ENCODE measurements around the gene CGB5.
"Not testable (repeated sequence)": the region's sequence is repeated elsewhere in the genome, so short reads cannot be mapped to it uniquely, and the experiment has no call there.

The CGB5 gene

DNA sequence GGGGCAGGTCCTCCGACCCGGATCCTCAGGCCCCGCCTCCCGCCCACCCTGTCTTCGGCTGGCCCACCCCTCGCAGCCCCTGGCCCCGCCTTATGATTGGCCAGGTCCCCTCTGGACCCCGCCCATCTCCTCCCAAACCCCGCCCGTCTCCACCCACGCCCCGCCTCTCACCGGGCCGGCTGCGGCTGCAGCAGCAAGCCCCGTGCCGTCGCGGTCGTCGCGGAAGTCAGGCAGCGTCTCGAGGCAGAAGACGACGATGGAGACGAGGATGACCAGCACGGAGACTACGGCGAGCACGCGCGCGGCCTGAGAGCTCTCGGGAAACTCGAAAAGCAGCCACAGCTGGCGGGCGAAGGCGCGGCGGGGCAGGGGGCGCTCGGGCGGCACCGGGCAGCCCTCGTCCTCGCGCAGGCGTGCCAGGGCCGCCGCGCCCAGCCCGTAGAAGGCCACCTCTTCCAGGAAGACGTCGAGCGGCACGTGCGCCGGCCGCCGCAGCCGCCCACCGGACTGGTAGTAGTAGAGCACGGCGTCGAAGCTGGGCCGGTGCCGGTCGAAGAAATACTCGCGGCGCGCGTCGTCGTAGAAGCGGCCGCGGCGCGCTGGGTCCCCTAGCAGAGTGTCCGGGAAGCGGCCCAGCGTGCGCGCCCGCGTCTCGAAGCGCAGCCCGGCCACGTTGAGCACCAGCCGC is 28.4 kb downstream of the CGB5 start:
- H3K9me3 ChIP-seq (ENCODE audit: low read length): peaks cover 19% of the 10 kb centered on the region
- H2AFZ ChIP-seq (ENCODE audit: low read depth, low read length): no peak overlapping the region
- peaks cover 49% of the 10 kb centered on the region for H3K27me3 ChIP-seq (ENCODE audit: insufficient read depth, low read length)
- no peaks in the 10 kb centered on the region for H3K36me3 ChIP-seq (ENCODE audit: insufficient read depth, low read length)
- H3K4me1 ChIP-seq (ENCODE audit: insufficient read depth, low read length): no peaks in the 10 kb centered on the region
- no peak overlapping the region for H3K4me3 ChIP-seq (ENCODE audit: low read length)

DNA sequence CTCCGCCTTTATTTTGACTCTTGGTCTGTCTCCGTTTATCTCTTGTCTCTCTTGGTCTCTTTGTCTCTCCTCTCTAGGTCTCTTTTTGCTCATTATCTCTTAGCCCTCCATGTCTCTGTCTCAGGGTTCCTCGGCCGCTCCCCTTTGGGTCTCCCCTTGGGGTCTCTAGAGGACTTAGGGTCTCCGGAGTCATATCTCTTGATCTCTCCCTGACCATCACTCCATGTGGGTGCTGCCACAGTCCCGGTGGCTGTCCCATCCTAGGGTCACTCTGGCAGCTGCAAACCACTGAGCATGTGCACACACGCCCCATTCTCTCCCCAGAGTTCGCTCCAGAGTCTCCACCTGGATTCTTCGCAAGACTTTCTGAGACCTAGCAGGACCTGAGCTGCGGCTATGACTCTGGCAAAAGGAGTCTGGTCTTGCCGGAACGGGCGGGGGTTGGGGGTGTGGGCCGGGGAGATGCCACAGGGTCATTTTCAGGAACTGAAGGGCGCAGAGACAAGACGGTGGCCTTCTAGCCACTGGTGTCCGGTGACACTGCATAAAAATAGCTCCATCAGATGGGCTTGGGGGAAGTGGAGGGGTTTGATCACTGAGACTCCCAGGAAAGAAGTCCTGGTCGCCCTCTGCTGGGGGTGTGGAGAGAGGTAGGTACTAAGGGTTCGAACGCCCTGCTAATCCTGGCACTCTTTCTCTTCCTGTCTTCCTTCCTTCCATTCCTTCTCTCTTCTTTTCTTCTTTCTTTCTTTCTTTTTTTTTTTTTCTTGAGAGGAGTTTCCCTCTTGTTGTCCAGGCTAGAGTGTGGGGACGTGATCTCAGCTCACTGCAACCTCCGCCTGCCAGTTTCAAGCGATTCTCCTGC is 30.1 kb downstream of the CGB5 start:
- no peaks in the 10 kb centered on the region for H3K4me1 ChIP-seq (ENCODE audit: insufficient read depth, low read length)
- no peaks in the 10 kb centered on the region for H3K36me3 ChIP-seq (ENCODE audit: insufficient read depth, low read length)
- peaks cover 19% of the 10 kb centered on the region for H3K9me3 ChIP-seq (ENCODE audit: low read length)
- no peak overlapping the region for H2AFZ ChIP-seq (ENCODE audit: low read depth, low read length)
- H3K27me3 ChIP-seq (ENCODE audit: insufficient read depth, low read length): peaks cover 48% of the 10 kb centered on the region
- no peak overlapping the region for H3K4me3 ChIP-seq (ENCODE audit: low read length)

DNA sequence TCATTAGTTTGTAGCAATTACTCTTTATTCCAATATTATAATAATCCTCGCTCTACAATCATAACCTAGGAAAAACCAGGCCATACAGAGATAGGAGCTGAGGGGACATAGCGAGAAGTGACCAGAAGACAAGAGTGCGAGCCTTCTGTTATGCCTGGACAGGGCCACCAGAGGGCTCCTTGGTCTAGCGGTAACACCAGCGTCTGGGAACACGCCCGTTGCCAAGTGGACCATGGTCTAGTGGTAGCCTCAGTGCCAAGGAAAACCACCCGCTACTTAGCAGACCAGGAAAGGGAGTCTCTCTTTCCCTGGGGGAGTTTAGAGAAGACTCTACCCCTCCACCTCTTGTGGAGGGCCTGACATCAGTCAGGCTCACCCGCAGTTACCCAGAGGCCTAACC is 31.2 kb downstream of the CGB5 start:
- not testable (repeated sequence) for H2AFZ ChIP-seq (ENCODE audit: low read depth, low read length); H3K4me3 ChIP-seq (ENCODE audit: low read length); H3K4me1 ChIP-seq (ENCODE audit: insufficient read depth, low read length); H3K36me3 ChIP-seq (ENCODE audit: insufficient read depth, low read length)
- Histone ChIP-seq H3K27me3 (ENCODE audit: insufficient read depth, low read length) (peaks cover 43% of the 10 kb centered on the region), H3K9me3 (ENCODE audit: low read length) (peaks cover 12% of the 10 kb centered on the region)

DNA sequence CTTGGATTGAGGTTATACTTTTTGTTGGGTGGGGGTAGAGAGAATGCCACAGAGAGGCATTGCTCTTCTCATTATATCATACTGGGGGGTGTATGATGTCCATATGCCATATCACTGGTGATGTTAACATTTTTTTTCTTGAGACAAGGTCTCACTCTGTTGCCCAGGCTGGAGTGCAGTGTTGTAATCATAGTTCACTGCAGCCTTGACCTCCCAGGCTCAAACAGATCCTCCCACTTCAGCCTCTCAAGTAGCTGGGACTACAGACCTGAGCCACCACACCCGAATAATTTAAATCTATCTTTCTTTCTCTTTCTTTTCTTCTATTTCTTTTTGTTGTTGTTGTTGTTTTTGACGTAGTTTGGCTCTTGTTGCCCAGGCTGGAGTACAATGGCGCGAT is 36.7 kb downstream of the CGB5 start:
- Histone ChIP-seq H3K4me3 (ENCODE audit: low read length) (no peak overlapping the region), H3K36me3 (ENCODE audit: insufficient read depth, low read length) (no peaks in the 10 kb centered on the region), H2AFZ (ENCODE audit: low read depth, low read length) (no peak overlapping the region), H3K9me3 (ENCODE audit: low read length) (no peaks in the 10 kb centered on the region), H3K27me3 (ENCODE audit: insufficient read depth, low read length) (no peaks in the 10 kb centered on the region), H3K4me1 (ENCODE audit: insufficient read depth, low read length) (peaks cover 3% of the 10 kb centered on the region)

DNA sequence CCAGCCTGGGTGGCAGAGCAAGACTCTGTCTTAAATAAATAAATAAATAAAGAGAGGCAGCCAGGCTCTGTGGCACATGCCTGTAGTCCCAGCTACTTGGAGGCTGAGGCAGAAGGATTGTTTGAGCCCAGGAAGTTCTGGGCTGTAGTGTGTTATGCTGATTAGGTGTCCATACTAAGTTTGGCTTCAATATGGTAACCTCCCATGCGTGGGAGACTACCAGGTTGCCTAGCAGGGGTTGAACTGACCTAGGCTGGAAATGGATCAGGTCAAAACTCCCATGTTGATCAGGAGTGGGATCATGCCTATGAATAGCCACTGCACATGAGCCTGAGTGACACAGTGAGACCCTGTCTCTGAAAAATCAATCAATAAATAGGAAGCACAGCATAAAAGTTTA is 37.6 kb downstream of the CGB5 start:
- Histone ChIP-seq H3K9me3 (ENCODE audit: low read length) (no peaks in the 10 kb centered on the region), H2AFZ (ENCODE audit: low read depth, low read length) (no peak overlapping the region), H3K4me1 (ENCODE audit: insufficient read depth, low read length) (peaks cover 7% of the 10 kb centered on the region), H3K27me3 (ENCODE audit: insufficient read depth, low read length) (no peaks in the 10 kb centered on the region), H3K4me3 (ENCODE audit: low read length) (no peak overlapping the region), H3K36me3 (ENCODE audit: insufficient read depth, low read length) (peaks cover 2% of the 10 kb centered on the region)

DNA sequence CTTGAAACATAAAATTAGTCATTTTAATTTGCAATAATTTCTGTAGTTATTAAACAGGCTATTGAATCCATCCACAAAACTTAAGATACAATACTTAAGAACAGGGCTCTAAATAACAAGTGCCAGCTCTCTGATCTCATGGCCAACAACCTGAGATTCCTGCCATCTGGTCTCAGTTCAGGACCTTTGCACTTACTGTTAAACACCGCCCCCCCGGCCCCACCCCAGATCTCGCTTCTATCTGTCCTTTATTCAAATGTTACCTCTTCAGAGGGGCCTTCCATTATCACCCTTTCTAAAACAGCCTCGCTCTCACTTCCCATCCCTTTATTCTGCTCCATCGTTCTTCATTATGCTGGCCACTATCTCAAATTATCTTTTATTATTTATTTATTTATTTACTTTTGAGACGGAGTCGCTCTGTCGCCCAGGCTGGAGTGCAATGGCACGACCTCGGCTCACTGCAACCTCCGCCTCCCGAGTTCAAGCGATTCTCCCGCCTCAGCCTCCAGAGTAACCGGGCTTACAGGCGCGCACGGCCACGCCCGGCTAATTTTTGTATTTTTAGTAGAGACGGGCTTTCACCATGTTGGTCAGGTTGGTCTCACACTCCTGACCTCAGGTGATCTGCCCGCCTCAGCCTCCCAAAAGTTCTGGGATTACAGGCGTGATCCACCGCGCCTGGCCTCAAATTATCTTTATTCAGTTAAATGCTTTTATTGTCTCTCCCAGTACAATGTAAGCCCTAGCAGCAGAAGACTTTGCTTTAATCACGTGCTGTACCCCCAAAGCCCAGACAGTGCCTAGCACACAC is 40.8 kb downstream of the CGB5 start:
- Histone ChIP-seq H3K4me3 (ENCODE audit: low read length) (peak overlapping the region; percentile 67), H3K36me3 (ENCODE audit: insufficient read depth, low read length) (peaks cover 23% of the 10 kb centered on the region)

DNA sequence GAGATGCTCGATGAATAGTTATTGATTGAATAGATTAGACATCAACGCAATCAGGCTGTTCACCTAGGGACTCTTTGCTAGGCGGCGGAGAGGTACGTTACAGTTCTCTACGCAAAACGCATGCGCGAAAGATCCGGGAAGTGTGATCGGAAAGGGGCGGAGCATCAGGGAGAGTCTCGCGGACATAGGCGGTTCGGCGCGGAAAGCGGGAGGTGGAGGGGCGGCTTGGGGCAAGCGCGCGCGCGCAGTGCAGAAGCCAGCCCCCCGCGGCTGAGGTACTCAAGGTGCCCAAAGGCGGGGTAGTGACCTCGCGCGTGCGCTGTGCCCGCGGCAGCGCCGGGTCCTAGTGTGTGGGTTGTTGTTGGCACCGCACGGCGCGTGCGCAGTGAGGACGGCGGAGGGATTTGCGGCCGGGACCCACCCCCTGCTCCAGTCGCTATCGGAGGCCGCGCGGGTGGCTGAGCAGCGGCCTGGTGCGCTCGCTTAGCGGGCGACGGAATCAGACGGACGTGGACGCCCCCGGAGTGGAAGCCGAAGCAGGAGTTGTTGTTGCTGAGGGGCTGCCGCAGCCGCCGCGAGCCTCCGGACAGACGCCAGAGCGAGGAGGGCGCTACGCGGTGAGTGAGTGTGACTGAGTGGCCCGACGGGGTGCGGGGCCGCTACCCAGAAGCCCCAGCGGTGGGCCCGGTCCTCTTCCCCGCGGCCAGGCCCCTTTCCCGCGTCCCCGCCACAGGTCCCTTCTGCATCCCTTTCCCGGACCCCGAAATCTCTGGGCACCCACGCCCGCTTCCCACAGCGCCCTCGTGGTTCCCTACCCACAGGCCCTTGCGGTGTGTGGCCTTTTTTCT is 41.6 kb downstream of the CGB5 start, which contains the start of gene SNRNP70:
Gene SNRNP70 (plus strand): TSS at position 432 of the 848 bp plus-strand sequence. CDS start 964 bp downstream, outside the sequence.
- Histone ChIP-seq H3K4me3 (ENCODE audit: low read length) (peak within 1 kb of the TSS; percentile 67), H3K27me3 (ENCODE audit: insufficient read depth, low read length) (no peaks in the 10 kb centered on the region), H3K9me3 (ENCODE audit: low read length) (no peaks in the 10 kb centered on the region), H3K4me1 (ENCODE audit: insufficient read depth, low read length) (peaks cover 22% of the 10 kb centered on the region), H2AFZ (ENCODE audit: low read depth, low read length) (peak within 1 kb of the TSS; percentile 60), H3K36me3 (ENCODE audit: insufficient read depth, low read length) (peaks cover 27% of the 10 kb centered on the region)

More for the DNA sequence above, 40.8 kb downstream of the CGB5 start:
- no peaks in the 10 kb centered on the region for H3K27me3 ChIP-seq (ENCODE audit: insufficient read depth, low read length)
- no peaks in the 10 kb centered on the region for H3K9me3 ChIP-seq (ENCODE audit: low read length)
- H2AFZ ChIP-seq (ENCODE audit: low read depth, low read length): peak overlapping the region; percentile 60
- H3K4me1 ChIP-seq (ENCODE audit: insufficient read depth, low read length): peaks cover 22% of the 10 kb centered on the region

DNA sequence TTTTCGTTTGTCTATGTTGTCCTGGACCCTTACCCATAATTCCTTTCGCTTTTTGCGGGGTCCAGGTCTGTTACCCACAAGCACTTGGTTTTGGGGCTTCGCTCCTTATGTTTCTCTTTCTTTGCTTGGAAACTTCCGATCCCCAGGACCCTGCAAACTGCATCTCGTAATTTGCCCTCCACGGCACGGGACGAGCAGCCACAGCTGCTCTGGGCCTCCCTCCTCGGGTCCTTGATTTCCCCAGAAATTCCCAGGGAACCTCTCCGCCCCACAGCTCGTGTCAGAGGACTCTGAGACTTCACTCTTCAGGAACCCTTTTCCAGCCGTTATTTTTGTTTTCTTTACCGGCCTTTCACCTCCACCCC is 42.2 kb downstream of the CGB5 start:
- Histone ChIP-seq H2AFZ (ENCODE audit: low read depth, low read length) (peak overlapping the region; percentile 13), H3K4me3 (ENCODE audit: low read length) (peak overlapping the region; percentile 67), H3K27me3 (ENCODE audit: insufficient read depth, low read length) (no peaks in the 10 kb centered on the region), H3K36me3 (ENCODE audit: insufficient read depth, low read length) (peaks cover 33% of the 10 kb centered on the region), H3K4me1 (ENCODE audit: insufficient read depth, low read length) (peaks cover 22% of the 10 kb centered on the region), H3K9me3 (ENCODE audit: low read length) (no peaks in the 10 kb centered on the region)

DNA sequence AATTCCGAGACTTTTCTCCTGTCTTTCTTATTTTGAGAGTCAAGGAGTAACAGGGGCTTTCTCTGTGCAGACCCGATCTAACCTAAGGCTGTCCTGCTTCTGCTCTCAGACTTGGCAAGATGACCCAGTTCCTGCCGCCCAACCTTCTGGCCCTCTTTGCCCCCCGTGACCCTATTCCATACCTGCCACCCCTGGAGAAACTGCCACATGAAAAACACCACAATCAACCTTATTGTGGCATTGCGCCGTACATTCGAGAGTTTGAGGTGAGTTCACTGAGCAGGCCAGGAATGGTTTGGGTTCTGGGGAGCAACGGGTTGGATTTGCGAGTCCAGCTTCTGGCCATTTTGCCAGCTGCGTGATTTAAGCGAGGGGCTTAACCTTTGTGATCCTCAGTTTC is 42.6 kb downstream of the CGB5 start:
- H3K9me3 ChIP-seq (ENCODE audit: low read length): no peaks in the 10 kb centered on the region
- peak overlapping the region; percentile 67 for H3K4me3 ChIP-seq (ENCODE audit: low read length)
- H3K27me3 ChIP-seq (ENCODE audit: insufficient read depth, low read length): no peaks in the 10 kb centered on the region
- H2AFZ ChIP-seq (ENCODE audit: low read depth, low read length): no peak overlapping the region
- H3K4me1 ChIP-seq (ENCODE audit: insufficient read depth, low read length): peaks cover 22% of the 10 kb centered on the region
- H3K36me3 ChIP-seq (ENCODE audit: insufficient read depth, low read length): peaks cover 36% of the 10 kb centered on the region

DNA sequence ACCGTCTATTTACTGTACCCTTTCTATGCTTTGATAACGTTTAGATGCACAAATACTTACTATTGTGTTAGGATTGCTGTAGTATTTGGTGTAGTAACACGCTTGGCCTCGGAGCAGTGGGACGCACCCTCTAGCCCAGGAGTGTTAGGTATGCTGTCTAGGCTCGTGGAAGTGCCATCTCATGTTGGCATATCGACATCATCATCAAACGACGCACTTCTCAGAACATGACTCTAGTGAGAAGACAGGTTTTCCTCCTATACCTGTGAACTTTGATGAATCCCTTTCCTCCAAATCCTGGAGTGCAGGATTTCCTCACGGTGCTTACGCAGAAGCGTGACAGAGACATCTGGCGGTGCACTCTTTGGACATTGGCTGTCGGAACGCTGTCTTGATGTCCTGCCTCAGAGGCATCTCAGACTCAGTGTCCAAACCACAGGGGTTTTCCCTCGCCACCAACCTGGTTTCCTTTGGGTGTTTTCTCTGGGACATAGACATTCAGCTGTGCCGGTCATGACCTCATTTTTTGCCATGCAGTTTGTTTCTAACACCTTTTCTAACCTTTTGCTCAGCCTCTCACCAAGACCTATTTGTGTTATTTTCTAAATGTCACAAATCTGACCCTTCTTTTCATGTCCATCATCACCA is 47.9 kb downstream of the CGB5 start:
- Histone ChIP-seq H3K9me3 (ENCODE audit: low read length) (no peaks in the 10 kb centered on the region), H3K4me1 (ENCODE audit: insufficient read depth, low read length) (peaks cover 16% of the 10 kb centered on the region), H3K36me3 (ENCODE audit: insufficient read depth, low read length) (peaks cover 74% of the 10 kb centered on the region), H2AFZ (ENCODE audit: low read depth, low read length) (no peak overlapping the region), H3K4me3 (ENCODE audit: low read length) (no peak overlapping the region), H3K27me3 (ENCODE audit: insufficient read depth, low read length) (no peaks in the 10 kb centered on the region)

DNA sequence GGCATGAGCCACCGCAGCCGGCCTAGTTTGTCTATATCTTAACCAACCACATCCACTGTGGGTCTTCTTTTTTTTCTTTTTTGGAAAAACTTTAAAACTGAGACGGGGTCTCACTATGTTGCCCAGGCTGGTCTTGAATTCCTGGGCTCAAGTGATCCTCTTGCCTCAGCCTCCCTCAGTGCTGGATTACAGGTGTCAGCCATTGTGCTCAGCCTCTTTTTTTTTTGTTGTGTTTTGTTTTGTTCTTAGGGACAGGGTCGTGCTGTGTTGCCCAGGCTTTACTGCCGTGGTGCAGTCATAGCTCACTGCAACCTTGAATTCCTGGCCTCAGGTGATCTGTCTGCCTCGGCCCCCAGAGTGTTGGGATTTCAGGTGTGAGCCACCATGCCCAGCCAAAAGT is 49.0 kb downstream of the CGB5 start:
- H2AFZ ChIP-seq (ENCODE audit: low read depth, low read length): no peak overlapping the region
- no peaks in the 10 kb centered on the region for H3K9me3 ChIP-seq (ENCODE audit: low read length)
- H3K27me3 ChIP-seq (ENCODE audit: insufficient read depth, low read length): no peaks in the 10 kb centered on the region
- H3K36me3 ChIP-seq (ENCODE audit: insufficient read depth, low read length): peaks cover 72% of the 10 kb centered on the region
- no peak overlapping the region for H3K4me3 ChIP-seq (ENCODE audit: low read length)
- peaks cover 4% of the 10 kb centered on the region for H3K4me1 ChIP-seq (ENCODE audit: insufficient read depth, low read length)
